NCI-H1105 (cell line): ENCODE measurements around the gene PRKAB2.
"Not testable (repeated sequence)": the region's sequence is repeated elsewhere in the genome, so short reads cannot be mapped to it uniquely, and the experiment has no call there.

ENCODE experiments used
- DNase-seq: peaks from one replicate; lab custom pipeline; 2025; lab: John Stamatoyannopoulos, UW

The PRKAB2 gene

GRCh38 chr1:147109762-147110161 lies 62.5 kb downstream of the PRKAB2 start:
- no peak for DNase-seq

DNA sequence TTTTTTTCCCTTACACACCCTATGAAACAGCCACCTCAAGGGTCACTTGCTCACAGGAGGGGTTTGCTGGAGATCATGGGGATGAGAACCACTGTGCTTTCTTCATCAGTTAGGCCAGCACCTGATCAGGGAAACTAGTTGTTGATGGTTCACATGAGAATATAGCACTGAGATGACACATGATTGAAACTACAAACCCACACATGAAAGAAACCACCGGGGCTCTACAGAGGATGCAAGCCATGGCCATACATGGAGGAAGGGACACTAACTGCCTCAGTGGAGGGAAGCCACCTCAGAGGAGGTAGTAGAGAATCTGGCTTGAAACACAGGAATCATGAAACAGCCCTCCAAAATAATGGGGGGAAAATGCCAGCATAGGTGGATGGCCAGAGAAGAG lies 63.2 kb downstream of the PRKAB2 start:
- no peak for DNase-seq

DNA sequence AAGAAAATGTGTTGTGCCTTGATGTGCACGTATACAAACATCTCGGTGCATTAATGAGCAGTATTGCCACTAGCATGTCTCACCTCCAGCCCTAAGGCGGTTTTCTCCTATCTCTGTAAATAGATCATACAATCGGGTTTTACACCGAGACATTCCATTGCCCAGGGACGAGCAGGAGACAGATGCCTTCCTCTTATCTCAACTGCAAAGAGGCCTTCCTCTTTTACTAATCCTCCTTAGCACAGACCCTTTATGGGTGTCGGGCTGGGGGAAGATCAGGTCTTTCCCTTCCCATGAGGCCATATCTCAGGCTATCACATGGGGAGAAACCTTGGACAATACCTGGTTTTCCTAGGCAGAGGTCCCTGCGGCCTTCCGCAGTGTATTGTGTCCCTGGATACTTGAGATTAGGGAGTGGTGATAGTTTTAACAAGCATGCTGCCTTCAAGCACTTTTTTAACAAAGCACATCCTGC lies 65.8 kb downstream of the PRKAB2 start:
- not testable (repeated sequence) for DNase-seq

- DNase-seq, result no peak
These were observed 66.4 kb downstream of the PRKAB2 start for GRCh38 chr1:147105909-147106308.
